CD8-positive, alpha-beta memory T cell (primary cell): ENCODE data around the gene WAS. TPM values are rescaled to one million over a fixed set of nuclear protein-coding genes. Genes with fewer than 3 reads are reported as not detected.
"Not testable (repeated sequence)": the region's sequence is repeated elsewhere in the genome, so short reads cannot be mapped to it uniquely, and the experiment has no call there.

Experiments used
- CTCF ChIA-PET: fragments of 350-600 bp; sonication (Branson Sonifier 250); formaldehyde crosslinking; loops from one replicate; lab custom pipeline; 2021; ENCODE audit warnings: antibody characterized with exemption; lab: Charles Lee
- POLR2A ChIA-PET: fragments of 350-600 bp; sonication (Branson Sonifier 250); formaldehyde crosslinking; loops from one replicate; lab custom pipeline; 2021; ENCODE audit warnings: antibody characterized with exemption; lab: Charles Lee
- DNase-seq, 5 donors: peaks; one replicate each; pipeline versions ENCODE4 v3.0.0 to v3.0.0-alpha.2; 2020 to 2022; ENCODE audit warnings: mixed read lengths in 1 of 5
- H3K27ac ChIP-seq: one replicate; pipeline ENCODE4 v1.7.0; 2013; ENCODE audit warnings: low read depth, mild to moderate bottlenecking, low read length, moderate library complexity
- H3K27me3 ChIP-seq: 2 replicates; pipeline ENCODE4 v1.7.0; 2013; ENCODE audit warnings: low read length, mild to moderate bottlenecking; ENCODE audit not compliant: insufficient read depth, poor library complexity, severe bottlenecking
- H3K36me3 ChIP-seq: 2 replicates; pipeline ENCODE4 v1.7.0; 2013; ENCODE audit warnings: mild to moderate bottlenecking, low read length, moderate library complexity; ENCODE audit not compliant: insufficient read depth
- H3K4me1 ChIP-seq: 2 replicates; pipeline ENCODE4 v1.7.0; 2013; ENCODE audit warnings: mild to moderate bottlenecking, low read length, moderate library complexity; ENCODE audit not compliant: insufficient read depth
- H3K4me3 ChIP-seq: 2 replicates; pipeline ENCODE4 v1.7.0; 2013; ENCODE audit warnings: mild to moderate bottlenecking, low read length
- H3K9me3 ChIP-seq: 2 replicates; pipeline ENCODE4 v1.7.0; 2013; ENCODE audit warnings: mild to moderate bottlenecking, low read length
- H3K27ac Mint-ChIP-seq, 8 donors: one replicate each; pipeline ENCODE4 v1.8.0; 2020 to 2021; ENCODE audit warnings: mixed read lengths in 8 of 8, mild to moderate bottlenecking in 6 of 8, inconsistent platforms in 3 of 8, moderate library complexity in 3 of 8
- H3K27me3 Mint-ChIP-seq, 2 donors: one replicate each; pipeline ENCODE4 v1.8.0; 2020 to 2021; ENCODE audit warnings: mixed read lengths in 2 of 2, mild to moderate bottlenecking in 1 of 2, moderate library complexity in 1 of 2
- H3K36me3 Mint-ChIP-seq, 3 donors: one replicate each; pipeline ENCODE4 v1.8.0; 2020 to 2021; ENCODE audit warnings: mixed read lengths in 3 of 3, inconsistent platforms in 1 of 3, mild to moderate bottlenecking in 1 of 3
- H3K4me1 Mint-ChIP-seq, 3 donors: one replicate each; pipeline ENCODE4 v1.8.0; 2020 to 2021; ENCODE audit warnings: mixed read lengths in 3 of 3, inconsistent platforms in 1 of 3, mild to moderate bottlenecking in 1 of 3
- H3K4me3 Mint-ChIP-seq, 7 donors: one replicate each; pipeline ENCODE4 v1.8.0; 2020 to 2021; ENCODE audit warnings: mixed read lengths in 7 of 7, mild to moderate bottlenecking in 6 of 7, moderate library complexity in 4 of 7, inconsistent platforms in 2 of 7
- H3K9me3 Mint-ChIP-seq, 5 donors: one replicate each; pipeline ENCODE4 v1.8.0; 2020 to 2022; ENCODE audit warnings: mixed read lengths in 5 of 5, mild to moderate bottlenecking in 3 of 5, moderate library complexity in 2 of 5, inconsistent platforms in 1 of 5
- polyA plus RNA-seq: library from polyadenylated mRNA; unstranded; fragments of 300-500 nt; fragmentation: Illumina TruSeq; gene quantifications from one replicate; pipeline ENCODE4 v1.2.3, GENCODE V29; 2021
- total RNA-seq, 2 experiments: library from RNA; stranded (reverse); gene quantifications; one replicate each; pipeline ENCODE4 v1.2.3, GENCODE V29; 2021

WAS gene
- total and polyA plus RNA-seq, 3 experiments from 2014 or later, result 33.5 to 84.0 (median 81.9) TPM

DNA sequence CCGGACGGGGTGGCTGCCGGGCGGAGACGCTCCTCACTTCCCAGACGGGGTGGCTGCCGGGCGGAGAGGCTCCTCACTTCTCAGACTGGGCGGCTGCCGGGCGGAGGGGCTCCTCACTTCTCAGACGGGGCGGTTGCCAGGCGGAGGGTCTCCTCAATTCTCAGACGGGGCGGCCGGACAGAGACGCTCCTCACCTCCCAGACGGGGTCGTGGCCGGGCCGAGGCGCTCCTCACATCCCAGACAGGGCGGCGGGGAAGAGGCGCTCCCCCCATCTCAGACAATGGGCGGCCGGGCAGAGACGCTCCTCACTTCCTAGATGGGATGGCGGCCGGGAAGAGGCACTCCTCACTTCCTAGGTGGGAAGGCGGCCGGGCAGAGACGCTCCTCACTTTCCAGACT is 23.9 kb upstream of the WAS start:
- H3K36me3 Mint-ChIP-seq, H3K27ac ChIP-seq, H3K4me3 Mint-ChIP-seq, H3K27me3 Mint-ChIP-seq, CTCF ChIA-PET, H3K27me3 ChIP-seq, H3K9me3 Mint-ChIP-seq, H3K9me3 ChIP-seq, H3K36me3 ChIP-seq, DNase-seq, H3K27ac Mint-ChIP-seq, POLR2A ChIA-PET, H3K4me3 ChIP-seq, H3K4me1 ChIP-seq: not testable (repeated sequence)
- peaks cover 6 to 11% (median 11%) of the 10 kb centered on the region in 3 donors for H3K4me1 Mint-ChIP-seq

DNA sequence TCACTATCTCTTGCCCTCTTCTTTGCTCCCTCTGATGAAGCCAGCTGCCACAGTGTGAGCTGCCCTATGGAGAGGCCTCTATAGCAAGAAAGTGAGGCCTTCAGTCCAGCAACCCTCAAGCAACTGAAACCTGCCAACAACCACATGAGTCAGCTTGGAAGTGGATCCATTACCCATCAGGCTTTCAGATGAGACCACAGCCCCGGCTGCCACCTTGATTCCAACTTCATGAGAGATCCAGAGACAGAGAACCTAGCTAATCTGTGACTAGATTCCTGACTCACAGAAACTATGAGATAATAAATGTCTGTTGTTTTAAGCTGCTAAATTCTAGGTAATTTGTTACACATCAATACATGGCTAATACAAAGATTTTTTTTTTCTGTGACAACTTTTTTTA is 20.4 kb upstream of the WAS start:
- Histone ChIP-seq H3K4me1 (no peaks in the 10 kb centered on the region), H3K4me3 (no peak overlapping the region), H3K36me3 (no peaks in the 10 kb centered on the region), H3K27me3 (no peaks in the 10 kb centered on the region), H3K9me3 (no peaks in the 10 kb centered on the region), H3K27ac (no peak overlapping the region)
- ChIA-PET CTCF (interaction anchor here (1.0 kb wide), 1 partner anchor 14 kb away, joined by 3 read pairs; no protein-coding TSS in a partner anchor), POLR2A (no interaction called here)
- H3K27ac Mint-ChIP-seq, result no peak overlapping the region
- no peaks in the 10 kb centered on the region for H3K36me3 Mint-ChIP-seq
- no peak overlapping the region for H3K4me3 Mint-ChIP-seq
- H3K27me3 Mint-ChIP-seq, result no peaks in the 10 kb centered on the region
- no peaks in the 10 kb centered on the region for H3K9me3 Mint-ChIP-seq
- no peak for DNase-seq
- peaks cover 6 to 11% (median 11%) of the 10 kb centered on the region in 3 donors for H3K4me1 Mint-ChIP-seq

DNA sequence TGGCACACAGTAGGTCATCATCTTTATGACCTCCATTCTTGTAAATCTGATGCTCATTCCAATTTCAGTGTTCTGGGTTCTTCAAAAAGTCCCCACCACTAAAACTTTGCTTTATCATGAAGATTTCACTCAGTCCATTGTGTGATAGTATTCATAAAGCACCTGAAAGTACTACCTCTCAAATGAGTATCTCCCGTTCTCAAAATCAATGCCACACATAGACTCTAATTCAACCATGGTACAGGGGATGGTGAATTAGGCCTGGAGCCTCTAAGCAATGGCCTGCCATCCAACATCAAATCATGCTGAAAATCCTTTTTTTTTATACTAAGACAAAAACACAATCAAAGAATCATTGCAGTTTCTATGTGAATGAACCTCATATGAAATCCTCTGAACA is 19.4 kb upstream of the WAS start:
- no peak overlapping the region for H3K27ac Mint-ChIP-seq
- peaks cover 6 to 11% (median 11%) of the 10 kb centered on the region in 3 donors for H3K4me1 Mint-ChIP-seq
- H3K9me3 Mint-ChIP-seq, result no peaks in the 10 kb centered on the region
- H3K36me3 Mint-ChIP-seq, result no peaks in the 10 kb centered on the region
- H3K9me3 ChIP-seq, result no peaks in the 10 kb centered on the region
- no peak overlapping the region for H3K27ac ChIP-seq
- CTCF ChIA-PET, result no interaction called here
- no peak overlapping the region for H3K4me3 Mint-ChIP-seq
- no peaks in the 10 kb centered on the region for H3K27me3 ChIP-seq
- no peaks in the 10 kb centered on the region for H3K36me3 ChIP-seq
- no peaks in the 10 kb centered on the region for H3K4me1 ChIP-seq
- peaks cover 0 to 1% of the 10 kb centered on the region in 2 donors for H3K27me3 Mint-ChIP-seq
- no peak for DNase-seq
- POLR2A ChIA-PET, result no interaction called here
- H3K4me3 ChIP-seq, result no peak overlapping the region

DNA sequence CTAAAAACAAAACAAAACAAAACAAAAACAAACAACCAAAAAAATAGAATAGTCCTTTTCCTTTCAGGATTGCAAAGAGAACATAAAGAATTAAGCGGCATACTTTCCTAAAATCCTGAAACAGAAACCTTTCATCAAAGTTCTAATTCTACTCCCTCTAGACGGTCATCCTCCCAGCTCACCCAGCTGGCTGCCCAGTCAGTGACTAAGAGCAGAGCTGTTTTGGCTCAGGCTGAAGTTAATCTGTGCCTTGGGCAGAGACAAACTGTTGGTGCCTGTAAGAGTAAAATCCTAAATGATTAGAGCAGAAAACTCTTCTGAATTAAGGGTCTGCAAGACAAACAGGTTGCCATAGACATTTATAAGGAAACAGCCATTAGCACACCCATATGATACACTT is 17.6 kb upstream of the WAS start:
- Histone ChIP-seq H3K9me3 (no peaks in the 10 kb centered on the region), H3K36me3 (no peaks in the 10 kb centered on the region), H3K4me3 (no peak overlapping the region), H3K4me1 (no peaks in the 10 kb centered on the region), H3K27me3 (no peaks in the 10 kb centered on the region), H3K27ac (no peak overlapping the region)
- Mint-ChIP-seq H3K27ac (no peak overlapping the region), H3K27me3 (peaks cover 0 to 1% of the 10 kb centered on the region in 2 donors), H3K9me3 (no peaks in the 10 kb centered on the region), H3K36me3 (no peaks in the 10 kb centered on the region), H3K4me1 (peaks cover 5 to 6% (median 6%) of the 10 kb centered on the region in 3 donors), H3K4me3 (no peak overlapping the region)
- DNase-seq, result no peak
- ChIA-PET CTCF (no interaction called here), POLR2A (no interaction called here)

DNA sequence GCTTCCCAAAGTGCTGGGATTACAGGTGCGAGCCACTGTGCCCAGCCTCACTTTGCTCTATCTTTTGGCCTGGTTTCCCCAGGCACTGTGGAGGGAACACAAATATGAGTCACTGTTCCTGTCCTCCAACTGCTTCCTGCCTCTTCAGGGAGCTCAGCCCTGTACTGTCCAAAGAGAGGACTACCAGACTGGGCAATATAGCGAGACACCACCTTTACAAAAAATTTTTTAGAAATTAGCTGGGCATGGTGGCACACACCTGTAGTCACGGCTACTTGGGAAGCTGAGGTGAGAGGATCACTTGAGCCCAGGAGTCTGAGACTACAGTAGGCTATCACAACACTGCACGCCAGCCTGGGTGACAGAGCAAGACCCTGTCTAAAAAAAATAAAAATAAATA is 16.9 kb upstream of the WAS start:
- Histone ChIP-seq H3K27ac (no peak overlapping the region), H3K36me3 (no peaks in the 10 kb centered on the region), H3K9me3 (no peaks in the 10 kb centered on the region), H3K27me3 (no peaks in the 10 kb centered on the region), H3K4me1 (no peaks in the 10 kb centered on the region), H3K4me3 (no peak overlapping the region)
- CTCF ChIA-PET, result no interaction called here
- Mint-ChIP-seq H3K36me3 (no peaks in the 10 kb centered on the region), H3K27ac (no peak overlapping the region), H3K9me3 (no peaks in the 10 kb centered on the region), H3K27me3 (peaks cover 0 to 1% of the 10 kb centered on the region in 2 donors), H3K4me1 (no peaks in the 10 kb centered on the region), H3K4me3 (peak overlapping the region in 1 of 7 donors; percentile 32)
- POLR2A ChIA-PET, result no interaction called here
- DNase-seq, result no peak

DNA sequence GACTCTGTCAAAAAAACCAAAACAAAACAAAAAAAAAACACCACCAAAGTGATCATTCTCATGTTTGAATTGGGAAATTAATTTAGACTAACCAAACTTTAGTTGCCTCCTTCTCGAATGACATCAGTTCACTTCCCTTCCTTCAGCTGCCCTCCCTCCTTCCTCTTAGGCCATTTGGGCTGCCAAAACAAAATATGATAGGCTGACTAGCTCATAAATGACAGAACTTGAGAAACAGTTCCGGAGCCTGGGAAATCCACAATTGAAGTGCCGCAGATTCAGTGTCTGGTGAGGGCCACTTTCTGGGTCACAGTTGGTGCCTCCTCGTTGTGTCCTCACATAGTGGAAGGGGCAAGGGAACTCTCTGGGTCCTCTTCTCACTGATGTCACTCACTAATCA is 16.1 kb upstream of the WAS start:
- Histone ChIP-seq H3K4me1 (no peaks in the 10 kb centered on the region), H3K27ac (no peak overlapping the region), H3K4me3 (no peak overlapping the region), H3K27me3 (no peaks in the 10 kb centered on the region), H3K9me3 (no peaks in the 10 kb centered on the region), H3K36me3 (no peaks in the 10 kb centered on the region)
- Mint-ChIP-seq H3K9me3 (no peaks in the 10 kb centered on the region), H3K4me3 (no peak overlapping the region), H3K27me3 (peaks cover 0 to 1% of the 10 kb centered on the region in 2 donors), H3K36me3 (no peaks in the 10 kb centered on the region), H3K27ac (peak overlapping the region in 1 of 8 donors; percentile 19), H3K4me1 (no peaks in the 10 kb centered on the region)
- DNase-seq, result no peak
- POLR2A ChIA-PET, result no interaction called here
- CTCF ChIA-PET, result no interaction called here

DNA sequence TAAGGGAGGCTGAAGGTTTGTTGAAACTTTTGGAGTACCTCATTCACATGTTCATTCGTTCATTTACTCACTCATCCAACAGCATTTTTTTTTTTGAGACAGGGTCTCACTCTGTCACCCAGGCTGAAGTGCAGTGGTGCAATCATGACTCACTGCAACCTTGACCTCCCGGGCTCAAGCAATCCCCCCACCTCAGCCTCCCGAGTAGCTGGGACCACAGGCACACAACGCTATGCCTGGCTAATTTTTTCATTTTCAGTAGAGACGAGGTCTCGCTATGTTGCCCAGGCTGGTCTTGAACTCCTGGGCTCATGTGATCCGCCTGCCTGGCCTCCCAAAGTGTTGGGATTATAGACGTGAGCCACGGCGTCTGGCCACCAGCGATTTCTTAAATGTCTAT is 15.4 kb upstream of the WAS start:
- H3K4me1 Mint-ChIP-seq, H3K36me3 Mint-ChIP-seq, H3K27ac Mint-ChIP-seq, H3K27me3 Mint-ChIP-seq, H3K27ac ChIP-seq, H3K4me1 ChIP-seq, H3K27me3 ChIP-seq, CTCF ChIA-PET, POLR2A ChIA-PET, H3K9me3 ChIP-seq, H3K9me3 Mint-ChIP-seq, H3K36me3 ChIP-seq, H3K4me3 ChIP-seq, DNase-seq: not testable (repeated sequence)
- peak overlapping the region in 1 of 7 donors; percentile 71 for H3K4me3 Mint-ChIP-seq

DNA sequence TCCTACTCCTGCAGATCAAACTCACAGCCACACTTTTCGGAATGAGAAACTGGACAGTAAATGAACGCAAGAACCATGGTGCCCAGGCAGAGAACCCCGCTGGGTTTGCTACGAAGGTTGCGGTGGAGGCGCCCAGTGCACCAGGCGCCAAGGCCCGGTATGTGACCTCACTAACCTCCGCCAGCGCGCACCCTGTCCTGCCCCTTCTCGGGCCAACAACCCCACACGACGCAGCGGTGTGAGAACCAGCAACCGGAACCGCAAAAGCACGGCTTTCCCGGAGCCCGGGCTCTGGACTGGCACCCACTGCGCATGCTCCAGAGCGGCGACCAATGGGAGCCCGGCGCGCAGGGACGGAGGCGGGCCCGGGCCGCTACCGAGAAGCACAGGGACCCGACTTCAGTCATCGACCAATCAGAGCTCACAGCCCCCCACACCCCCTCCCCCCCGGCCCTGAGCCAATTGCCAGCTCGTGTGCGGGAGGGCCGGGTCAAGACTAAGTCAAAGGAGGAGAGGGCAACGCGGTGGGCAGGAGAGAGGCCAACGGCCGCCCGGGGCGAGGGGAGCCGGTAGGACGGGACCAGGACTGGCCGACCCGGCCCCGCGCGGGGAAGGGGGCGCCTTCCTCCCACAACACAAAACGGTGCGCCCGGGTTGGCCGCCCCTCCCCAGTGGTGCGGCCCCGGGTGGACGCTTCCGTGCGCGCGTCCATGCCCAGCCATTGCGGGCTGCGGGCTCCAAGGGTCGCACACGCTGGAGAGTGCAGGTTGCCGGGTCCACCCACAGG is 7.3 kb upstream of the WAS start:
- no peaks in the 10 kb centered on the region for H3K9me3 Mint-ChIP-seq
- H3K36me3 Mint-ChIP-seq, result peaks cover 0 to 4% (median 0%) of the 10 kb centered on the region in 3 donors
- CTCF ChIA-PET, result interaction anchor here (1.0 kb wide), 2 partner anchors 28 to 44 kb away, joined by 3 read pairs; no protein-coding TSS in a partner anchor
- Histone ChIP-seq H3K4me1 (no peaks in the 10 kb centered on the region), H3K36me3 (no peaks in the 10 kb centered on the region), H3K27me3 (no peaks in the 10 kb centered on the region), H3K9me3 (no peaks in the 10 kb centered on the region), H3K27ac (peak overlapping the region; percentile 74), H3K4me3 (peak overlapping the region; percentile 80)
- peaks cover 12 to 25% (median 18%) of the 10 kb centered on the region in 3 donors for H3K4me1 Mint-ChIP-seq
- H3K27me3 Mint-ChIP-seq, result peaks cover 0 to 3% of the 10 kb centered on the region in 2 donors
- peak overlapping the region; percentile 92 to 96 (median 92) for H3K4me3 Mint-ChIP-seq
- H3K27ac Mint-ChIP-seq, result peak overlapping the region; percentile 89 to 98 (median 94)
- POLR2A ChIA-PET, result interaction anchor here (0.5 to 1.5 kb wide), 9 partner anchors 9 to 367 kb away, joined by 3 to 6 read pairs (median 4); partner anchors contain the start of genes HDAC6, RBM3 and TFE3
- peak; percentile 82 to 93 (median 86) for DNase-seq
